GM12875 (cell line): ENCODE results near the gene HOMEZ.
A peak's percentile ranks its signal among the peaks of the same experiment; 100 is the strongest.
"Not testable (repeated sequence)": the region's sequence is repeated elsewhere in the genome, so short reads cannot be mapped to it uniquely, and the experiment has no call there.

Experiments
- H3K4me3 ChIP-seq: one replicate; pipeline ENCODE4 v1.5.1; 2011; ENCODE audit warnings: low read depth, low read length, control low read depth
- TF ChIP-seq, protein P1 (sequence below): IDR thresholded peaks from 2 replicates; pipeline ENCODE4 v1.5.1; 2011; ENCODE audit warnings: low read depth, mild to moderate bottlenecking, control low read depth, inconsistent platforms, low read length, moderate library complexity, borderline replicate concordance; ENCODE audit not compliant: insufficient read depth

HOMEZ gene

DNA sequence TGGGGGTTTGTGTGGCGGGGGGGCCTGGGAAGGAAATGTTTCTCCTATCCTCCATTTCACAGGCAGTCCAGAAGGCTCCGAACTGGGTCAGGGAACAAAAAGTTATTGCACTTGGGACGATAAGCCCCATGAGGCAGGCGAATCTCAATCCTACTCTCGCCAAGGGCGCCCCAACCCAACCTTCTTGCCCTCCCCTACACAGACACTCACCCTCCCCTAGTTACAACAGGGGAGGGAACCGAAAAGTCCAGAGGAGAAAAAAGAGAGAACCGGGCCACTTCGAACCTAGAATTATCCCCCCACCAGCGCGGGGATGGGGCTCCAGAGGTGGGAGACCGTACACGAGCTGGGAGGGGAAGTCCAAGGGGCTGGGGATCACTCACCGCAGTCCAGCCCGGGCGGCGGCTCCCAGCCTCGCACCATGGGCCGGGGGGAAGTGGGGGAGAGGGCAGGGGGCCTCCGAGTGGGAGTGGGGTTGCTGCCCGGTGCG lies 357 bp downstream of the HOMEZ start:
- TF ChIP-seq, protein P1, sequence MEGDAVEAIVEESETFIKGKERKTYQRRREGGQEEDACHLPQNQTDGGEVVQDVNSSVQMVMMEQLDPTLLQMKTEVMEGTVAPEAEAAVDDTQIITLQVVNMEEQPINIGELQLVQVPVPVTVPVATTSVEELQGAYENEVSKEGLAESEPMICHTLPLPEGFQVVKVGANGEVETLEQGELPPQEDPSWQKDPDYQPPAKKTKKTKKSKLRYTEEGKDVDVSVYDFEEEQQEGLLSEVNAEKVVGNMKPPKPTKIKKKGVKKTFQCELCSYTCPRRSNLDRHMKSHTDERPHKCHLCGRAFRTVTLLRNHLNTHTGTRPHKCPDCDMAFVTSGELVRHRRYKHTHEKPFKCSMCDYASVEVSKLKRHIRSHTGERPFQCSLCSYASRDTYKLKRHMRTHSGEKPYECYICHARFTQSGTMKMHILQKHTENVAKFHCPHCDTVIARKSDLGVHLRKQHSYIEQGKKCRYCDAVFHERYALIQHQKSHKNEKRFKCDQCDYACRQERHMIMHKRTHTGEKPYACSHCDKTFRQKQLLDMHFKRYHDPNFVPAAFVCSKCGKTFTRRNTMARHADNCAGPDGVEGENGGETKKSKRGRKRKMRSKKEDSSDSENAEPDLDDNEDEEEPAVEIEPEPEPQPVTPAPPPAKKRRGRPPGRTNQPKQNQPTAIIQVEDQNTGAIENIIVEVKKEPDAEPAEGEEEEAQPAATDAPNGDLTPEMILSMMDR: no peak
- H3K4me3 ChIP-seq: peak overlapping the region; percentile 61

DNA sequence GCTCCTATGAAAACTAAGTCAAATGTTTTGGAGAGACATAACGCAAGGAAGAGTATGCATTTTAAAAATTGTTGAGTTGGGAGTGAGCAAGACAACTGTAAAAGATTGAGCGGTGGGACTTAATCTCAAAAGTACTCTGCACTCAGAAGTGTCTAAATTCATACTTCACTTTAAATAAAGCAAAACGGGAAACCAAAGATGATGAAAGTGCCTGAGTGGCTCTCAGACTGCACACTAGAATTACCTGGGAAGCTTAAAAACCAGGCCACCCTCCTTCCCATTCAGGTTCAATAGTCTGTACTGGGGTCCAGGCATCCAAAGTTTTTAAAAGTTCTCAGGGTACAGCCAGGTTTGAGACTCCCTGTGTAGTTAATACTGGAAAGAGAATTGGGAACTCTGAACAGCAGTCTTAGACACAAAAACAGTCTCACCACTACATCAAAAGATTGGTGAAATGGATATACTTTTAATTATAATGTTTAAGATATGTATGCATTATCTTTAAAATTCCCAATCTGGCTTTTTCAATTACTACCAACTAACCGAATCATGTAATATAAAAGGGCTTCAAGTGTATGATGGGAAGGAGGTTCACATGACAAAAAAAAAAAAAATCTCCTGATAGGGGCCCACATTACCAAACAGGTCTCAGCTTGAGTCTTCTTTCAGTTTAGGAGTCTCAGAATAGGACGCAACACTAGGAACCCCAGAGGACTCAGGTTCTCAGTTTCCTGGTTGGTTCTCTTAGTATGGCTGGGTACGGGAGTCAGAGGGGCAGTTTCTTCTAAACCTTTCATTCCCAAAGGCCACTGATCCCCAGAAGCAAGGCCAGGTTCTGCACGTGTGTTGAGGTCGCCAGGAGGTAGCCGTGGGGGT lies 1.0 kb downstream of the HOMEZ start:
- H3K4me3 ChIP-seq: peak overlapping the region; percentile 61
- TF ChIP-seq, protein P1: no peak

DNA sequence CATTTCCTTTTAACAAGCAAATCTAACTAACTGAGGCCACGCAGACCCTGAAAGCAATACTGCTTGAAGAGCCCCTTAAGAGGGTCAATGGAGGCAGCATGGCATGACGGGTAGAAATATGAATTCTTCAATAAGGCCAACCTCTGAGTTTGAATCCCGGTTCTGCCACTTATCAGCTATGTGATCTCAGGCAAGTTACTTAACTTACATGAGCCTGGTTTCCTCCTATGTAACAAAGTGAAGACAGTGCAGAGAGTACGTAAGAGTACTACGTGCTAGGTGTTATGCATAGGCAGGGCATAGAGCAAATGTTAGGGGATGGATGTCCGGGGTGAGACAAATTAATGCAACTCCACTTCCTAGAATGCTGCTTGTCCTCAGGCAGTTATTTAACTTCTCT lies 4.7 kb downstream of the HOMEZ start:
- TF ChIP-seq, protein P1: no peak

DNA sequence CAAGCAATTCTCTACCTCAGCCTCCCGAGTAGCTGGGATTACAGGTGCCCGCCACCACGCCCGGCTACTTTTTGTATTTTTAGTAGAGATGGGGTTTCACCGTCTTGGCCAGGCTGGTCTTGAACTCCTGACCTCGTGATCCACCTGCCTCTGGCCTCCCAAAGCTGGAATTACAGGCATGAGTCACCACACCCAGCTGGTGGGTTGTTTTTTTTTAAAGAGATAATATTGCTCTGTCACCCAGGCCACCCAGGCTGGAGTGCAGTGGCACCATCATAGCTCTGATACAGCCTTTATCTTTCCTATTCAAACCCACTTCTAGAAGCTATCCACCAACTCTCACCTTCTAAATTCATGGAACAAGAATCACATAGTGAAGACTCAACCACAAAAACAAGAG lies 8.0 kb downstream of the HOMEZ start:
- not testable (repeated sequence) for H3K4me3 ChIP-seq

More for the DNA sequence above, 4.7 kb downstream of the HOMEZ start:
- no peak overlapping the region for H3K4me3 ChIP-seq

DNA sequence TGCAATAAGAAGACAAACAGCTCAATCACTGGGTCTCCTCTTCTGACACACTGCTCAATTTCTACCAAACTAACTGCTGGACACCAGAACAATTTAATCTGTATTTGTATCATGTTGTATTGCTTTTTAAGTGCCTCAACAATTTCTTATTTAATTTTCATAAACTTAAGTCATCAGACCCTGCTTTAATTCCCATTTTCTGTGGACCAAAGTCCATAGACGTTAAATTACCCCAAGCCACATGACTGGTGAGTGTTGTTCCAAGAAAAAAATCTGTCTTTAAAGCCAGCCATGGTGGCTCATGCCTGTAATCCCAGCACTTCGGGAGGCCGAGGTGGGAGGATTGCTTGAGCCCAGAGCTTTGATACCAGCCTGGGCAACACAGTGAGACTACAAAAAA lies 8.7 kb downstream of the HOMEZ start:
- TF ChIP-seq, protein P1: no peak
- no peak overlapping the region for H3K4me3 ChIP-seq

DNA sequence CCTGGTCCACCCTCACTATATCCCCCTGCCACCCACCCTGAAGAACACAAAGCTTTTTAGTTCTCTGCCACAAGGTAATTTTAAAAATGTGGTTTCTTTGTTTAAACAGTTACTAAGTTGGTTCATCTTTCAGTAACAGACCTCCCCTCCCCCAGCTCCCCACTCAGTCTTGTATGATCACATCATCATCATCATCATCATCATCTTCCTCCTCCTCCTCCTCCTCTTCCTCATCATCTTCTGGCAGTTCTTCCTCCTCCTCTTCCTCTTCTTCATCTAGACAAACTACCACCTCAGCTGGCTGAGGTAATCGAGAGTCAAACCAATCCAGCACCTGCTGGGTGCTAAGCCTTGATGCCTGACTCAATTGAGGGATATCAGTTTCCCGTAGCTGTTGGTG lies 10.5 kb downstream of the HOMEZ start:
- H3K4me3 ChIP-seq: no peak overlapping the region
- TF ChIP-seq, protein P1: no peak

DNA sequence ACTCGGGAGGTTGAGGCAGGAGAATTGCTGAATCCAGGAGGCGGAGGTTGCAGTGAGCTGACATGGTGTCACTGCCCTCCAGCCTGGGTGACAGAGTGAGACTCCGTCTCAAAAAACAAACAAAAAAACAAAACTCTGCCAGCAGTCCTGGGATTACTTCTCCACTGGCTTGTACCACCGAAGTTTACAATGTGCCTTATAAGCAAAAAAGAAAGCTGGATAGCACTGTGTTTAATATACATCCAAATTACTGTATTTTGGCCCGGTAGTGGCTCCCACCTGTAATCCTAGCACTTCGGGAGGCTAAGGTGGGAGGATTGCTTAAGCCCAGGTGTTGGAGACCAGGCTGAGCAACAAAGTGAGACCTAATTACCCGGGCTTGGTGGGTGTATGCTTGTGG lies 16.7 kb downstream of the HOMEZ start:
- TF ChIP-seq, protein P1: no peak
- H3K4me3 ChIP-seq: no peak overlapping the region

DNA sequence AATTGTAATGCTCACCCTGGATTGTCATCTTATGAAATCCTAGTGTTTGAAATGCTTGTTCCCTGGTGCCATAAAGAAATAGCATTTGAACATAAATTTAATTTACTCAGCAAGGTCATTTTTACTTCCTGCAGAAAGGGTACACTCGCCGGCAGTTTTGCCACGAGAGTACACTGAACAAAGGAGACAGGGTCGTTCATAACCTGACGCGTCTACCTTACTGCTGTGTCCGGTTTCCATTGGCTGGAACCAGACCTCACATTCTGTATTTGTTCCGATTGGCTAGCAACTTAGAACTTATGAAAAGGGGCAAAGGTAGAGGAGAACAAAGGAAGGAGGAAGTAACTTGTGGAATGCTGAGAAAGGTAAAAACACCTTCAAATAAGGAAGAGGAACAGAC lies 25.1 kb downstream of the HOMEZ start:
- not testable (repeated sequence) for H3K4me3 ChIP-seq
